GM12878 (cell line): ENCODE results near the gene CHRNG. TPM values are rescaled to one million over a fixed set of nuclear protein-coding genes. Genes with fewer than 3 reads are reported as not detected.

Experiments used
- ATAC-seq: fragments of 200-7000 bp; cut with Tn5 transposase; 3 replicates; pipeline ENCODE4 v1.9.1; 2020; ENCODE audit warnings: mild to moderate bottlenecking, moderate library complexity
- BruUV-seq: library from RNA; stranded (reverse); fragments of 400-500 nt; replicated peaks from 2 replicates; lab custom pipeline; 2021; lab: Mats Ljungman, UMichigan
- CTCF ChIA-PET: fragments of 300-600 bp; sonication (Branson Sonifier 250); formaldehyde crosslinking; extraction: SDS; loops from one replicate; lab custom pipeline; 2021; ENCODE audit warnings: inconsistent platforms; lab: Yijun Ruan, JAX
- POLR2A ChIA-PET: fragments of 350-600 bp; formaldehyde crosslinking; extraction: SDS; loops from one replicate; lab custom pipeline; 2021; ENCODE audit warnings: inconsistent platforms; lab: Charles Lee
- RAD21 ChIA-PET: fragments of 300-600 bp; sonication (Branson Sonifier 250); formaldehyde crosslinking; loops from one replicate; lab custom pipeline; 2023; ENCODE audit warnings: antibody characterized with exemption; ENCODE audit not compliant: unreplicated experiment; lab: Charles Lee
- SMC1A ChIA-PET: fragments of 300-600 bp; sonication (Branson Sonifier 250); formaldehyde crosslinking; loops from one replicate; lab custom pipeline; 2023; ENCODE audit not compliant: unreplicated experiment, uncharacterized antibody; lab: Charles Lee
- DNase-seq: peaks from one replicate; pipeline ENCODE4 v3.0.0-alpha.2; 2011; ENCODE audit warnings: low read depth, low spot score
- FAIRE-seq: peaks from 3 replicates; lab custom pipeline; 2011; peaks lifted over from hg19 to GRCh38; lab: Jason Lieb, UNC
- H2AFZ ChIP-seq: 2 replicates; pipeline ENCODE4 v1.6.0; 2011; ENCODE audit warnings: low read depth, low read length, control low read depth; ENCODE audit not compliant: control insufficient read depth
- H3K27ac ChIP-seq: 2 replicates; pipeline ENCODE4 v1.5.1; 2011; ENCODE audit warnings: control low read depth; ENCODE audit not compliant: control insufficient read depth, insufficient read depth
- H3K27me3 ChIP-seq, 2 experiments: replicated peaks in 1 of 2; 2 replicates each; pipeline versions ENCODE4 v1.6.0 to v1.6.1; 2011; ENCODE audit warnings: low read length in 1 of 2; ENCODE audit not compliant: control insufficient read depth in 2 of 2, insufficient read depth in 2 of 2
- H3K36me3 ChIP-seq, 2 experiments: 2 replicates each; pipeline ENCODE4 v1.5.1; 2011; ENCODE audit warnings: low read length in 1 of 2; ENCODE audit not compliant: control insufficient read depth in 2 of 2, insufficient read depth in 2 of 2
- H3K4me1 ChIP-seq: 2 replicates; pipeline ENCODE4 v1.6.1; 2011; ENCODE audit warnings: mild to moderate bottlenecking, low read length, moderate library complexity, mixed read lengths; ENCODE audit not compliant: control insufficient read depth, insufficient read depth
- H3K4me2 ChIP-seq: 2 replicates; pipeline ENCODE4 v1.6.0; 2011; ENCODE audit warnings: control low read depth; ENCODE audit not compliant: control insufficient read depth, insufficient read depth
- H3K4me3 ChIP-seq: fragments of 200-600 bp; sonication (generic); 2 replicates; pipeline ENCODE4 v1.5.1; 2016
- H3K79me2 ChIP-seq: 2 replicates; pipeline ENCODE4 v1.6.0; 2011; ENCODE audit warnings: low read length; ENCODE audit not compliant: control insufficient read depth, insufficient read depth
- H3K9ac ChIP-seq: 2 replicates; pipeline ENCODE4 v1.8.0; 2011; ENCODE audit warnings: low read length, control low read depth, mixed read lengths; ENCODE audit not compliant: control insufficient read depth, insufficient read depth
- H3K9me3 ChIP-seq: replicated peaks from 3 replicates; pipeline ENCODE4 v1.5.1; 2011; ENCODE audit warnings: mild to moderate bottlenecking, low read length; ENCODE audit not compliant: control insufficient read depth, insufficient read depth
- H4K20me1 ChIP-seq: 2 replicates; pipeline ENCODE4 v1.6.0; 2011; ENCODE audit not compliant: control insufficient read depth, insufficient read depth
- BCL11A ChIP-seq: IDR thresholded peaks from 2 replicates; pipeline ENCODE4 v1.6.1; 2011; ENCODE audit warnings: low read depth, low read length
- CBX5 ChIP-seq: sonication (generic); IDR thresholded peaks from 2 replicates; pipeline ENCODE4 v1.6.1; 2016; ENCODE audit warnings: low read depth, moderate library complexity, mild to moderate bottlenecking, inconsistent platforms
- HDAC2 ChIP-seq: fragments of 200-600 bp; sonication (generic); IDR thresholded peaks from 2 replicates; pipeline ENCODE4 v1.6.1; 2017
- IKZF1 ChIP-seq: fragments of 450-650 bp; conservative IDR thresholded peaks from 2 replicates; pipeline ENCODE4 v1.6.1; 2017; ENCODE audit warnings: antibody characterized with exemption, mild to moderate bottlenecking
- IRF3 ChIP-seq: fragments of 450-650 bp; IDR thresholded peaks from 2 replicates; pipeline ENCODE4 v1.6.1; 2014; ENCODE audit warnings: mild to moderate bottlenecking
- NFYA ChIP-seq: IDR thresholded peaks from 2 replicates; pipeline ENCODE4 v1.6.1; 2011; ENCODE audit warnings: low read depth, mild to moderate bottlenecking, low read length, improper control_type of control experiment, borderline replicate concordance
- NR2C1 ChIP-seq: fragments of 450-650 bp; IDR thresholded peaks from 2 replicates; pipeline ENCODE4 v1.6.1; 2017; ENCODE audit warnings: antibody characterized with exemption, mild to moderate bottlenecking, moderate library complexity
- NRF1 ChIP-seq: conservative IDR thresholded peaks from 2 replicates; pipeline ENCODE4 v1.6.1; 2011; ENCODE audit warnings: mild to moderate bottlenecking, low read depth, low read length, improper control_type of control experiment
- RAD51 ChIP-seq: fragments of 450-650 bp; IDR thresholded peaks from 2 replicates; pipeline ENCODE4 v1.6.1; 2016; ENCODE audit warnings: moderate library complexity, mild to moderate bottlenecking, inconsistent platforms
- SUPT20H ChIP-seq: IDR thresholded peaks from 2 replicates; pipeline ENCODE4 v1.6.1; 2011; ENCODE audit warnings: low read depth, mild to moderate bottlenecking, low read length, moderate library complexity, borderline replicate concordance; ENCODE audit not compliant: control insufficient read depth
- USF2 ChIP-seq: IDR thresholded peaks from 2 replicates; pipeline ENCODE4 v1.6.1; 2011; ENCODE audit warnings: low read depth, low read length, improper control_type of control experiment, borderline replicate concordance
- WGBS: methylation state at CpG from one replicate; pipeline ENCODE4 v1.1.6; 2016; ENCODE audit warnings: low lambda C conversion rate; ENCODE audit not compliant: insufficient replicate concordance, insufficient coverage; ENCODE audit errors: missing lambda C conversion rate; 5-methylcytosine and 5-hydroxymethylcytosine counted together
- in situ Hi-C: fragments of 300-500 bp; cut with MboI; formaldehyde crosslinking; loops from 9 replicates; pipeline ENCODE4 v1.14.3; 2018; ENCODE audit warnings: mixed read lengths
- intact Hi-C: fragments of 100-400 bp; cut with micrococcal nuclease; formaldehyde crosslinking; loops from one replicate; pipeline ENCODE4 v1.14.2; 2022; ENCODE audit not compliant: unreplicated experiment
- polyA plus RNA-seq, 11 experiments: library from polyadenylated mRNA; depleted of rRNA in 4 of 11; unstranded in 6 of 11; stranded (reverse) in 5 of 11; fragments of >200 nt; fragmentation: Nextera tagmentation in 4 of 11; fragmentation: Illumina TruSeq in 1 of 11; extraction: Ambion mirVana in 4 of 11; extraction: Trizol in 1 of 11; gene quantifications; 1 replicate in 1 of 11; 2 replicates in 10 of 11; pipeline versions ENCODE4 v1.2.1 to v1.2.3, GENCODE V29; 2011 to 2016; ENCODE audit warnings: inconsistent platforms in 2 of 11, missing spikeins in 2 of 11, low read depth in 1 of 11
- total RNA-seq, 4 experiments: library from RNA; depleted of rRNA in 3 of 4; stranded (reverse); fragments of >200 nt in 3 of 4; fragmentation: Illumina TruSeq in 1 of 4; extraction: Trizol in 1 of 4; gene quantifications; 2 replicates each; pipeline versions ENCODE4 v1.2.1 to v1.2.3, GENCODE V29; 2013 to 2021

CHRNG gene
- total and polyA plus RNA-seq, 10 of the 15 experiments (the other 5 are each of a cell fraction or from before 2014, with no cell fraction given): 0.17 TPM; not detected in 9

- 42% methylated on average over 7 of the region's 7 CpGs for WGBS
- SMC1A ChIA-PET: no interaction called here
Observed at GRCh38 chr2:232593982-232594381, 54.5 kb downstream of the CHRNG start.

More at GRCh38 chr2:232593982-232594381, 54.5 kb downstream of the CHRNG start:
- ChIA-PET POLR2A (interaction anchor here (0.8 kb wide), 1 partner anchor 643 kb away, joined by 5 read pairs; no protein-coding TSS in a partner anchor), CTCF (no interaction called here), RAD21 (no interaction called here)
- FAIRE-seq (no peak), ATAC-seq (no peak), DNase-seq (no peak)
- Histone ChIP-seq H3K36me3 (no peaks in the 10 kb centered on the region), H2AFZ (no peak overlapping the region), H3K9me3 (no peaks in the 10 kb centered on the region), H3K79me2 (no peaks in the 10 kb centered on the region), H3K27me3 (no peaks in the 10 kb centered on the region), H3K4me2 (no peak overlapping the region), H4K20me1 (no peaks in the 10 kb centered on the region), H3K4me1 (no peaks in the 10 kb centered on the region), H3K4me3 (no peak overlapping the region), H3K27ac (no peak overlapping the region), H3K9ac (no peak overlapping the region)
- TF ChIP-seq HDAC2 (no peak), CBX5 (no peak), NFYA (no peak), IRF3 (no peak), BCL11A (no peak), NRF1 (no peak), USF2 (no peak), IKZF1 (no peak), RAD51 (no peak), NR2C1 (no peak), SUPT20H (no peak)
- intact Hi-C loops: no loop called here
- no TSS peak for BruUV-seq
- in situ Hi-C loops: no loop called here

Other genes with a start within 250 kb of the CHRNG start
Only the 7 nearest of the 11 such genes appear.
- not detected in 2 replicates for gene ALPI, start 83.5 kb upstream of the CHRNG start, total RNA-seq (2014; rRNA removed)
- not detected in 2 replicates for gene ALPI, start 83.5 kb upstream of the CHRNG start, total RNA-seq (2014; rRNA removed; fragmentation: Illumina TruSeq; extraction: Trizol)
- not detected in 2 replicates for gene ALPI, start 83.5 kb upstream of the CHRNG start, total RNA-seq (2021)
- not detected in 2 replicates for gene ALPI, start 83.5 kb upstream of the CHRNG start, polyA plus RNA-seq (2011; rRNA removed)
- gene ALPI, start 83.5 kb upstream of the CHRNG start, polyA plus RNA-seq (2014; fragmentation: Illumina TruSeq; extraction: Trizol): not detected in 2 replicates
- gene ALPI, start 83.5 kb upstream of the CHRNG start, polyA plus RNA-seq (2014; fragmentation: Nextera tagmentation; extraction: Ambion mirVana): not detected
- gene ALPI, start 83.5 kb upstream of the CHRNG start, polyA plus RNA-seq (2014; rRNA removed): not detected in 2 replicates
- not detected for gene ALPI, start 83.5 kb upstream of the CHRNG start, polyA plus RNA-seq (2016; fragmentation: Nextera tagmentation; extraction: Ambion mirVana)
- not detected in 2 replicates for gene ECEL1, start 51.9 kb upstream of the CHRNG start, total RNA-seq (2014; rRNA removed)
- not detected in 2 replicates for gene ECEL1, start 51.9 kb upstream of the CHRNG start, total RNA-seq (2014; rRNA removed; fragmentation: Illumina TruSeq; extraction: Trizol)
- 0.08 TPM in 1 of 2 replicates, not detected in the other for gene ECEL1, start 51.9 kb upstream of the CHRNG start, total RNA-seq (2021)
- gene ECEL1, start 51.9 kb upstream of the CHRNG start, polyA plus RNA-seq (2011; rRNA removed): not detected in 2 replicates
- not detected in 2 replicates for gene ECEL1, start 51.9 kb upstream of the CHRNG start, polyA plus RNA-seq (2014; fragmentation: Illumina TruSeq; extraction: Trizol)
- not detected for gene ECEL1, start 51.9 kb upstream of the CHRNG start, polyA plus RNA-seq (2014; fragmentation: Nextera tagmentation; extraction: Ambion mirVana)
- gene ECEL1, start 51.9 kb upstream of the CHRNG start, polyA plus RNA-seq (2014; rRNA removed): not detected in 2 replicates
- gene ECEL1, start 51.9 kb upstream of the CHRNG start, polyA plus RNA-seq (2016; fragmentation: Nextera tagmentation; extraction: Ambion mirVana): not detected
- not detected in 2 replicates for gene PRSS56, start 19.3 kb upstream of the CHRNG start, total RNA-seq (2014; rRNA removed)
- gene PRSS56, start 19.3 kb upstream of the CHRNG start, total RNA-seq (2014; rRNA removed; fragmentation: Illumina TruSeq; extraction: Trizol): not detected in 2 replicates
- gene PRSS56, start 19.3 kb upstream of the CHRNG start, total RNA-seq (2021): not detected in 2 replicates
- gene PRSS56, start 19.3 kb upstream of the CHRNG start, polyA plus RNA-seq (2011; rRNA removed): not detected in 2 replicates
- gene PRSS56, start 19.3 kb upstream of the CHRNG start, polyA plus RNA-seq (2014; fragmentation: Illumina TruSeq; extraction: Trizol): not detected in 2 replicates
- gene PRSS56, start 19.3 kb upstream of the CHRNG start, polyA plus RNA-seq (2014; fragmentation: Nextera tagmentation; extraction: Ambion mirVana): not detected
- not detected in 2 replicates for gene PRSS56, start 19.3 kb upstream of the CHRNG start, polyA plus RNA-seq (2014; rRNA removed)
- not detected for gene PRSS56, start 19.3 kb upstream of the CHRNG start, polyA plus RNA-seq (2016; fragmentation: Nextera tagmentation; extraction: Ambion mirVana)
- not detected in 2 replicates for gene CHRND, start 13.5 kb upstream of the CHRNG start, total RNA-seq (2014; rRNA removed)
- gene CHRND, start 13.5 kb upstream of the CHRNG start, total RNA-seq (2014; rRNA removed; fragmentation: Illumina TruSeq; extraction: Trizol): not detected in 2 replicates
- not detected in 2 replicates for gene CHRND, start 13.5 kb upstream of the CHRNG start, total RNA-seq (2021)
- not detected in 2 replicates for gene CHRND, start 13.5 kb upstream of the CHRNG start, polyA plus RNA-seq (2011; rRNA removed)
- gene CHRND, start 13.5 kb upstream of the CHRNG start, polyA plus RNA-seq (2014; fragmentation: Illumina TruSeq; extraction: Trizol): not detected in 2 replicates
- gene CHRND, start 13.5 kb upstream of the CHRNG start, polyA plus RNA-seq (2014; fragmentation: Nextera tagmentation; extraction: Ambion mirVana): not detected
- not detected in 2 replicates for gene CHRND, start 13.5 kb upstream of the CHRNG start, polyA plus RNA-seq (2014; rRNA removed)
- gene CHRND, start 13.5 kb upstream of the CHRNG start, polyA plus RNA-seq (2016; fragmentation: Nextera tagmentation; extraction: Ambion mirVana): not detected
- 5.9 and 7.4 TPM in 2 replicates for gene TIGD1, start 10.9 kb downstream of the CHRNG start, total RNA-seq (2014; rRNA removed)
- gene TIGD1, start 10.9 kb downstream of the CHRNG start, total RNA-seq (2014; rRNA removed; fragmentation: Illumina TruSeq; extraction: Trizol): 5.6 and 6.0 TPM in 2 replicates
- 4.6 and 5.3 TPM in 2 replicates for gene TIGD1, start 10.9 kb downstream of the CHRNG start, total RNA-seq (2021)
- 4.2 and 5.7 TPM in 2 replicates for gene TIGD1, start 10.9 kb downstream of the CHRNG start, polyA plus RNA-seq (2011; rRNA removed)
- 5.2 and 6.6 TPM in 2 replicates for gene TIGD1, start 10.9 kb downstream of the CHRNG start, polyA plus RNA-seq (2014; fragmentation: Illumina TruSeq; extraction: Trizol)
- 1 to 10 TPM; 1.4 to 2.0 TPM for gene TIGD1, start 10.9 kb downstream of the CHRNG start, polyA plus RNA-seq (2014; fragmentation: Nextera tagmentation; extraction: Ambion mirVana)
- 5.6 and 5.9 TPM in 2 replicates for gene TIGD1, start 10.9 kb downstream of the CHRNG start, polyA plus RNA-seq (2014; rRNA removed)
- gene TIGD1, start 10.9 kb downstream of the CHRNG start, polyA plus RNA-seq (2016; fragmentation: Nextera tagmentation; extraction: Ambion mirVana): 1 to 10 TPM; 6.6 to 8.4 TPM
- 72.5 and 83.5 TPM in 2 replicates for gene EIF4E2, start 11.0 kb downstream of the CHRNG start, total RNA-seq (2014; rRNA removed)
- gene EIF4E2, start 11.0 kb downstream of the CHRNG start, total RNA-seq (2014; rRNA removed; fragmentation: Illumina TruSeq; extraction: Trizol): 103 and 130 TPM in 2 replicates
- 73.2 and 73.3 TPM in 2 replicates for gene EIF4E2, start 11.0 kb downstream of the CHRNG start, total RNA-seq (2021)
- 49.2 and 56.1 TPM in 2 replicates for gene EIF4E2, start 11.0 kb downstream of the CHRNG start, polyA plus RNA-seq (2011; rRNA removed)
- 116 and 121 TPM in 2 replicates for gene EIF4E2, start 11.0 kb downstream of the CHRNG start, polyA plus RNA-seq (2014; fragmentation: Illumina TruSeq; extraction: Trizol)
- 100 to 1,000 TPM; 100 to 158 TPM for gene EIF4E2, start 11.0 kb downstream of the CHRNG start, polyA plus RNA-seq (2014; fragmentation: Nextera tagmentation; extraction: Ambion mirVana)
- gene EIF4E2, start 11.0 kb downstream of the CHRNG start, polyA plus RNA-seq (2014; rRNA removed): 71.1 and 78.0 TPM in 2 replicates
- gene EIF4E2, start 11.0 kb downstream of the CHRNG start, polyA plus RNA-seq (2016; fragmentation: Nextera tagmentation; extraction: Ambion mirVana): 100 to 1,000 TPM; 119 to 135 TPM
- gene EFHD1, start 93.9 kb downstream of the CHRNG start, total RNA-seq (2014; rRNA removed): not detected in 2 replicates
- not detected in 2 replicates for gene EFHD1, start 93.9 kb downstream of the CHRNG start, total RNA-seq (2014; rRNA removed; fragmentation: Illumina TruSeq; extraction: Trizol)
- 0.19 TPM in 1 of 2 replicates, not detected in the other for gene EFHD1, start 93.9 kb downstream of the CHRNG start, total RNA-seq (2021)
- not detected in 2 replicates for gene EFHD1, start 93.9 kb downstream of the CHRNG start, polyA plus RNA-seq (2011; rRNA removed)
- 0.07 TPM in 1 of 2 replicates, not detected in the other for gene EFHD1, start 93.9 kb downstream of the CHRNG start, polyA plus RNA-seq (2014; fragmentation: Illumina TruSeq; extraction: Trizol)
- gene EFHD1, start 93.9 kb downstream of the CHRNG start, polyA plus RNA-seq (2014; fragmentation: Nextera tagmentation; extraction: Ambion mirVana): not detected
- gene EFHD1, start 93.9 kb downstream of the CHRNG start, polyA plus RNA-seq (2014; rRNA removed): not detected in 2 replicates
- not detected for gene EFHD1, start 93.9 kb downstream of the CHRNG start, polyA plus RNA-seq (2016; fragmentation: Nextera tagmentation; extraction: Ambion mirVana)